GM19351 (cell line): Measurements from ENCODE around the gene ZNF761.
"Not testable (repeated sequence)": the region's sequence is repeated elsewhere in the genome, so short reads cannot be mapped to it uniquely, and the experiment has no call there.

ENCODE experiments used
- ATAC-seq: cut with Tn5 transposase; IDR thresholded peaks from one replicate; pipeline ENCODE4 v1.9.1; 2021; ENCODE audit warnings: mild to moderate bottlenecking, moderate library complexity; ENCODE audit not compliant: unreplicated experiment

ZNF761 gene

GRCh38 chr19:53431399-53432087, at the start of gene ZNF761:
Gene ZNF761 (plus strand): TSS chr19:53431984. CDS start chr19:53447269, 15,285 bp downstream.
- ATAC-seq: peak; percentile 96

- ATAC-seq: no peak
These were observed 43.6 kb upstream of the ZNF761 start for GRCh38 chr19:53388168-53388567.

- ATAC-seq: no peak
These were observed 42.9 kb upstream of the ZNF761 start for GRCh38 chr19:53388904-53389303.

GRCh38 chr19:53389571-53389970, 42.2 kb upstream of the ZNF761 start:
- no peak for ATAC-seq

- no peak for ATAC-seq
These were observed 41.8 kb upstream of the ZNF761 start for GRCh38 chr19:53389978-53390377.

- no peak for ATAC-seq
These were observed 37.2 kb upstream of the ZNF761 start for GRCh38 chr19:53394522-53394973.

- peak; percentile 96 for ATAC-seq
These were observed 36.6 kb upstream of the ZNF761 start, which contains the start of gene ZNF765 for GRCh38 chr19:53394974-53395839. Gene ZNF765 (plus strand): TSS chr19:53395149. CDS start chr19:53398016, 2,867 bp downstream.

GRCh38 chr19:53395840-53396524, 35.8 kb upstream of the ZNF761 start:
- not testable (repeated sequence) for ATAC-seq

- no peak for ATAC-seq
These were observed 35.3 kb upstream of the ZNF761 start for GRCh38 chr19:53396525-53396868.

GRCh38 chr19:53397918-53398317, 33.9 kb upstream of the ZNF761 start:
- not testable (repeated sequence) for ATAC-seq

GRCh38 chr19:53409505-53410204, 22.1 kb upstream of the ZNF761 start:
- ATAC-seq: no peak

GRCh38 chr19:53420520-53421315, 11.1 kb upstream of the ZNF761 start:
- ATAC-seq: not testable (repeated sequence)

- no peak for ATAC-seq
These were observed 9.2 kb upstream of the ZNF761 start for GRCh38 chr19:53422551-53422950.

- not testable (repeated sequence) for ATAC-seq
These were observed 8.7 kb upstream of the ZNF761 start for GRCh38 chr19:53423074-53423473.

- ATAC-seq: not testable (repeated sequence)
These were observed 8.1 kb upstream of the ZNF761 start for GRCh38 chr19:53423680-53424079.

- no peak for ATAC-seq
These were observed 6.7 kb upstream of the ZNF761 start for GRCh38 chr19:53424968-53425597.

- peak; percentile 23 for ATAC-seq
These were observed 391 bp downstream of the ZNF761 start for GRCh38 chr19:53432088-53432661.

- not testable (repeated sequence) for ATAC-seq
These were observed 12.0 kb downstream of the ZNF761 start for GRCh38 chr19:53443809-53444208.

GRCh38 chr19:53447196-53447595, 15.4 kb downstream of the ZNF761 start:
- ATAC-seq: not testable (repeated sequence)
